WTC11 (cell line): ENCODE data around the gene MTA3.

ENCODE experiments used
- CREM ChIP-seq: sonication (generic); formaldehyde crosslinking; IDR thresholded peaks from 2 replicates; pipeline ENCODE4 v1.8.1; 2022; ENCODE audit warnings: mild to moderate bottlenecking, missing genetic modification reagents, moderate library complexity
- MXD4 ChIP-seq: fragments of 250-450 bp; sonication (Bioruptor Pico); IDR thresholded peaks from 2 replicates; pipeline ENCODE4 v1.8.0; 2021; ENCODE audit warnings: mild to moderate bottlenecking, moderate library complexity, borderline replicate concordance

GRCh38 chr2:42736598-42737322, 168.3 kb downstream of the MTA3 start:
- no peak for TF ChIP-seq MXD4 (CRISPR knock-in tag)
- no peak for TF ChIP-seq CREM (CRISPR knock-in tag)
